Measurements from ENCODE around the gene TREML2. TPM values are rescaled to one million over a fixed set of nuclear protein-coding genes. Genes with fewer than 3 reads are reported as not detected.

Gene TREML2
- total RNA-seq, 4 donors from 2014 or later, result 0.40 TPM; not detected in 3

DNA sequence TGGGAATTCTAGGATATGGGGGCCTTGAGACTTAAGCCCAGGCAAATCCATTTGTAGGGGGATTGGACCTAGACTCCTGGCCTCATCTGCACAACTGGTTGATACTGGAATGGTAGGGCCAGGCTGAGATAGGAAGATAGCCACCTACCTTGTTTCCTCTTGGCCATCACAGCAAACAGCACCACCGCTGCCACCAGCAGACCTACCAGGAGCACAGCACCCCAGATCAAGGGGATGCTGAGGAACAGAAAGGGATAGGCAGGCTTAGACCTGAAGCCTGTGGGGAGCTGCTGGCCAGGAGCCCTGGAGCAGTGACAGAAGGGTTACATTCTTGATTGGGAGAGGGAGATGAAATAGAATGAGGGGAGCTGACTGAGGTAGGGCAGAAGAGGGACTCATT is 50.3 kb downstream of the TREML2 start:
- no peak overlapping the region for H3K27ac ChIP-seq
- H3K4me3 ChIP-seq, result no peak overlapping the region
- no peaks in the 10 kb centered on the region for H3K4me1 ChIP-seq
- H3K27me3 ChIP-seq, result no peaks in the 10 kb centered on the region
- H3K9me3 ChIP-seq, result no peaks in the 10 kb centered on the region
- no peaks in the 10 kb centered on the region for H3K36me3 ChIP-seq
- no peak for DNase-seq
- TF ChIP-seq POLR2A (IDR thresholded peaks at IDR 0.05) (no peak), CTCF (IDR thresholded peaks at IDR 0.05) (no peak)

- Histone ChIP-seq H3K9me3 (no peaks in the 10 kb centered on the region), H3K36me3 (no peaks in the 10 kb centered on the region), H3K4me3 (no peak overlapping the region), H3K27ac (no peak overlapping the region), H3K4me1 (no peaks in the 10 kb centered on the region), H3K27me3 (no peaks in the 10 kb centered on the region)
- TF ChIP-seq POLR2A (IDR thresholded peaks at IDR 0.05), result no peak
- TF ChIP-seq CTCF (IDR thresholded peaks at IDR 0.05), result no peak
- DNase-seq, result no peak
These were observed 53.0 kb downstream of the TREML2 start for GRCh38 chr6:41147917-41148316.

Small RNA genes lying within 50 kb of the gene (small RNA-seq; reads per million reads assigned to genes)
- gene AL391903.2 (0 reads per million in 2 donors), gene RNA5SP207 (0.47 to 1.4 reads per million in 2 donors)

Other genes with a start within 250 kb of the TREML2 start
- 10 to 100 TPM in 3 of 4 donors, 1 to 10 TPM in 1; 8.3 to 34.6 (median 28.4) TPM for gene UNC5CL, start 161.9 kb downstream of the TREML2 start, total RNA-seq
- not detected for gene TSPO2, start 158.7 kb downstream of the TREML2 start, total RNA-seq
- gene APOBEC2, start 147.9 kb downstream of the TREML2 start, total RNA-seq, result 1 to 10 TPM in 1 of 4 donors, not detected in 3; 1.1 TPM
- gene OARD1, start 128.8 kb downstream of the TREML2 start, total RNA-seq, result 10 to 100 TPM; 33.3 to 49.5 (median 39.6) TPM
- 10 to 100 TPM; 22.9 to 27.5 (median 23.4) TPM for gene NFYA, start 128.2 kb downstream of the TREML2 start, total RNA-seq
- not detected for gene TREML1, start 46.8 kb downstream of the TREML2 start, total RNA-seq
- 1 to 10 TPM in 1 of 4 donors, not detected in 3; 1.2 TPM for gene TREM2, start 38.0 kb downstream of the TREML2 start, total RNA-seq
- gene TREML4, start 27.2 kb upstream of the TREML2 start, total RNA-seq, result not detected
- gene TREM1, start 85.5 kb upstream of the TREML2 start, total RNA-seq, result 1 to 10 TPM in 1 of 4 donors, not detected in 3; 2.1 TPM
- gene NCR2, start 134.5 kb upstream of the TREML2 start, total RNA-seq, result not detected

Measured in Peyer's patch (tissue), 4 donors.